Central memory CD4-positive, alpha-beta T cell (primary cell): ENCODE measurements around the gene ODF4.

ENCODE experiments used
- DNase-seq: peaks from one replicate; pipeline ENCODE4 v3.0.0; 2022
- total RNA-seq, 3 experiments: gene quantifications; one replicate each; lab custom pipeline; 2026; lab: John Stamatoyannopoulos, UW

The ODF4 gene, protein sequence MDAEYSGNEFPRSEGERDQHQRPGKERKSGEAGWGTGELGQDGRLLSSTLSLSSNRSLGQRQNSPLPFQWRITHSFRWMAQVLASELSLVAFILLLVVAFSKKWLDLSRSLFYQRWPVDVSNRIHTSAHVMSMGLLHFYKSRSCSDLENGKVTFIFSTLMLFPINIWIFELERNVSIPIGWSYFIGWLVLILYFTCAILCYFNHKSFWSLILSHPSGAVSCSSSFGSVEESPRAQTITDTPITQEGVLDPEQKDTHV
- total RNA-seq, result 0 reads per million in 3 experiments

DNA sequence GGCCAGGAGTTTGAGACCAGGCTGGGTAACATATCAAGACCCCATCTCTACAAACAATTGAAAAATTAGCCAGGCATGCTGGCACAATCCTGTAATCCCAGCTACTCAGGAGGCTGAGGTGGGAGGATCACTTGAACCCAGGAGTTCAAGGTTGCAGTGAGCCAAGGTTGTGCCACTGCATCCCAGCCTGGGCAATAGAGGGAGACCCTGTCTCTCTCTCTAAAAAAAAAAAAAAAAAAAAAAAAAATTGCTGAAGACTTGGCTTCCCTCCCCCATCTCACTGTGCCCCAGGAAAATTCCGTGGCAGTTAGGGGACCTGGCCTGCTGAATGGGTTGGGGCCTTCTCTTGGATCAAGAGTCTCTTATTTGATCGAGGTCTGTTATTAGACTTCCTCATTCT, at the start of gene ODF4:
Gene ODF4 (plus strand): TSS at position 301 of the 400 bp plus-strand sequence. CDS start 212 bp downstream, outside the sequence.
- no peak for DNase-seq

DNA sequence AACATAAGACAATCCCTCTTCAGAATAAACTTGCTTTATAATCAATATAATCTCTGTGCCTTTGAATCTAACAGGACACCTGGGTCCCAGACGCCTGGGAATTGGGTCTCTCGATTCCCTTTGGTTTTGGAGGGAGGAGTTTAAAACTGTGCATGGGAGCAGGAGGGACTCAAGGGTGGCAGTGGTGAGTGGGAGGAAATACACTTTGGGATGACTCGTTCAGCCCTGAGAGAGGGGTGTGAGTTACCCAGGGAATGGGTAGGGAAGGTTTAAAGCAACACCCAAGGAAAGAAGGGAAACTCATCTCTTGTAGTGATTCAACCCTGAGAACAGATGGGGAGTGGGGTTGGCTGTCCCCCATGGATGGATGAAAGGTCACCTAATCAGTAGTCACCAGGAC, 49.6 kb upstream of the ODF4 start:
- DNase-seq, result no peak

DNA sequence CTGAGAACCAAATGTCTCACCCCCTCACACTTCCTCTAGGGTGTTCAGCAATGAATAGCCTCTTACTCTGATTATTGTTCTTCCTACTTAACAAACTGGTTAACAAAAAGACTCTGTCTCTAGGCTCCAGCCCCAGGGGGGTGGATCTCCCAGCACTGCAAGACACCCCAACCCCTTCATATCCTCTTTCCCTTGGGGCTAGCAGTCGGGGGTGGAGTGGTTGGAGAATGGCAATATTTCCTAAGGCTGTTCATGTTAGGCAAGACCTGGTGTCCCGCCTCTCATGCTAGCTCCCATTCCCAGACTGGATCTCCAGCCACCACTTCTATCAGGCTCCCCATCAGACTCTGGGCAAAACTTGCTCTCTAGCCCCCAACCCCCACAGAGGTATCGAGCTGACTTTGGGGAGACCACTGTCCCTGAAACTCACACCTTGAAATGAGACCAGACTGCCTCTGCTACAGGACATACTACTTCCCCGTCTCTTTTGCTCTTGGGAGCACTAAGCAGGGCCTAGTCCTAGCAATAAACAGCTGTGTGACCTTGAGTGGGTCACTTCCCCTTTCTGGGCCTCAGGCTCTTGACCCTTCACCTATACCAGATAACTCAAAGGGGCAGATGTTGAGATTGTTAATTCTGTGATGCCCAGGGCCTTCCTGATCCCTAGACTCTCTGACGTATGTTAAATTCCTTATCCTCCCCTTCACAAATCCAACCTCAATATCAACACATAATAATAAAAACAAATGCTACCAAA, 46.8 kb upstream of the ODF4 start:
- no peak for DNase-seq

DNA sequence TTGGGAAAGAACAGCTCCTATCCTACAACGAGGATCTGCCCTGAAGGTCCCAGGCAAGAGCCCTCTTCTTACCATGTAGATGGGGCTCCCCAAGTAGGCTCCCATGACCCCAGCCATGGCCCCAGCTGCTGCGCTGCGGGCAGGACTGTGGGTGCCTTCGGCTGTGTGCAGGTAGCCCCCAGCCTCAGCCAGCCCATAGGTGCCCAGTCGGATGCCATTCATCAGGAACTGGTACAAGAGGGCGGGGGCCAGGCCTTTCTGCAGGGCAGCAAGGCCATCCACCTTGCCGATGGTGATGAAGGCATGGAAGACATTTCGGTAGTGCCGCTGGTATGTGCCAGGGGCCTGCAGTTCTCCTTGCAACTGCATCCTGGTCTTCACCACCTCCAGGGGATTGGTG, 45.3 kb upstream of the ODF4 start:
- DNase-seq, result no peak

DNA sequence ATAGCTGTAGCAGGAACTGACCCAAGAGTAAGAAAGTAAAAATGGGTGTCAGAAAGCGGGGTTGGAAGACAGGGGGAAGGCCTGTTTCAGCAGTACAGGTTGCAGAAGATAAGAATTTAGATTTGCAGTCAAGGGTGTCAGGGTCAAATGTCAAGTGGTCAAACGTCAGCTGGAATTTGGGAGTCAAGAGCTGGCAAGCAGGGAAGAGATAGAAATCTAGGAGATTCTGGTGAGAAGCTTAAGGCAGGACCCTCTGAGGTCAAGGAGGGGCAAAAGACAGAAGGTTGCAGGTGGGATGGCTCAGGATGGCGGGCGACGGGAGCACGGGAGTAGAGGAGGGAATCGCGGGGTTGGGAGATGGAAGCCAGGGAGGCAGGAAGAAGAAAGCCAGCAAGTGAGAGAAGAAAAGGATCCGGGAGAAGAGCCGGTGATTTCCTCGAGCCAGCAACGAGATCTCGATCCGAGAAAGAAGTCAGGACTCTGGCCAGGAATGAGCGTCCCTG, 44.8 kb upstream of the ODF4 start:
- DNase-seq, result no peak

DNA sequence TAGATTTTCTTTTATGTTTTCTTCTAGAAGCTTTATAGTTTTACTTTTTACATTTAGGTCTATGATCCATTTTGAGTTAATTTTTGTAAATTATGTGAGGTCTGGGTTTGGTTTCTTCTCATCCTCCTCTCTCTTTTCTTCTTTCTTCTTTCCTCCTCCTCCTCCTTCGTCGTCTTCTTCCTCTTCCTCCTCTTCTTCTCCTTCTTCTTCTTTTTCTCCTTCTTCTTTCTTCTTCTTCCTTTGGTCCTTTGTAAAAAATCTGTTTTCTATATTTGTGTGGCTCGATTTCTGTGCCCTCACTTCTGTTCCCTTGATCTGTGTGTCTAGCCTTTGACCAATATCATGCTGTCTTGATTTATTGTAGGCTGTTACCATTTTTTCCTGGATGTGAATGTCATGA, 39.4 kb upstream of the ODF4 start:
- DNase-seq, result no peak

DNA sequence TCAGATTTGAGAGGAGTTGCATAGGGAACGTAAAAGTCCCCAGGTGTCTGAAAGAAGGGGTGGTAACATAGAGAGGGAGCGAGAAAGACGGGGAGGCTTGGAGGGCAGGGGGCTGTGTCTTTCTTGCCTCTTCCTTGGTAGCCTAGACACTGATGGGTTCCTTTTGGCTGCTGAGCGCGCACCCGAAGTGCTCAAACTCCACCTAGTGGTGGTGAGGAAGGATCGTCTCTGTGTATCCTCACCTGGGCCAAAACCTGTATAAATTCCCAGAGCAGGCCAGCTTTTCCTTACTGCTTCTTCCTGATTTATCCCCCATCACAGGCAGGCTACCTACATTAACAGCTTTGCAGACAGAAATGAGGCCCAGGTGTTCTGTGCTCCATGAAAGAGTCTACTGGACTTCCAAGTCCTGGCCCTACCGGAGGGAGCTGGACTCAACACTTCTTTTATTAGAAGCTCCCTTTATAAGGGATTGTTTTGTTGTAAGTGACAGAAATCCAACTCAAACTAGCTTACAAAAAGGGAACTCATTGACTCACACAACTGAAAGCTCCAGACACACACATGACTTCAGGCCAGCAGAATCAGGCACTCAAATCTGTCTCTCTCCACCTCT, 38.9 kb upstream of the ODF4 start:
- DNase-seq, result peak; percentile 68

DNA sequence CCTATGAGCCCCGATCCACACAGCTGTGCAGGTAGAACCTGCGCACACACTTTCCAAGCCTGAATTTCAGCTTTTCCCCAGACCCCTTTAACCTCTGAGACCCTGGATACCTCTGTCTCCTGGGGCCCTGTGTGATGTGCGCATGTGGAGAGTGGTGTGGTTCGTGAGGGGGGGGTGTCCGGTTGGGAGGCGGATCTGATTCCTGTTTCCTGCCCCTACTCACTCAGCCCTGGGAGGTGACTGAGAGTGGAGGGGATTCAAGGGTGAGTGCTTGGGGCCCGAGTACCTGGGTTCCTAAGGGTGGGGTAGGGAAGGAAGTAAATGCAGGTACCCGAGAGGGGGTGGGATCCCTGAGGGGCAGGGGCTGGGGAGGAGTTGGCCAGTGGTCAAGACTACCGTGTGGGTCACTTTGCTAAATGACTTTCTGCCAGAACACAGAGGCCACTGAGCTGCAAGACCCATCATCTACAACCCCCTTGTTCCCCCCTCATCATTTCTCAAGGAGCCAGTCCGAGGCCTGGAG, 29.0 kb upstream of the ODF4 start:
- DNase-seq, result no peak

DNA sequence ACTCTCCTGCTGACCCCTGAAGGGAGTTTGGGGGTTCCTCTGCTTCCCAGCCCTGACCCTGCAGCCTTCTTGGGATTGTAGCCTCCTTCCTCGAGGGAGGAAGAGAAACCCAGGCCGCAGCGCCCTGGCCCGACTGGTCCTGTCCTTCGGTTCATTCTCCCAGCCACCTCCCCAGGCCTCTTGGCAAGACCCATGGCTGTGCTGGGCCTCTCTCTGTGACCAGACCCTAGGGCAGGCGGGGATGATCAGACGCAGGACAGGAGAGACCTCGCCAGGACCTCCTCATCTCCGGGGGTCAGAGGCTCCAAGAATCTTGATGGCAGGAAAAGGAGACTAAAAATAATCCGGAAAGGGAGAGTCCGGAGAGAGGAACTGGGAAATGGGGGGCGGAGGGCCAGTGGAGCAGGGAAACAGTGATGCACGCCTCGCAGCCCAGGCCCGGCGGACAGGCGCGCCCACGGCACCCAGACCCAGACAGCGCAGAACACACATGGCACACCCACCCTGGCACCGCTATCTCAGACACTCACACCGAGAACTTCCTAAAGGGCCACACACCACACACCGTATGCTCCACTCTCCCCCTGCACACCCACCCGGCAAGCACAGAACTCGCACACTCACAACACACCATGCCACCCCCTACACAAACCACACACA, 28.4 kb upstream of the ODF4 start:
- no peak for DNase-seq

DNA sequence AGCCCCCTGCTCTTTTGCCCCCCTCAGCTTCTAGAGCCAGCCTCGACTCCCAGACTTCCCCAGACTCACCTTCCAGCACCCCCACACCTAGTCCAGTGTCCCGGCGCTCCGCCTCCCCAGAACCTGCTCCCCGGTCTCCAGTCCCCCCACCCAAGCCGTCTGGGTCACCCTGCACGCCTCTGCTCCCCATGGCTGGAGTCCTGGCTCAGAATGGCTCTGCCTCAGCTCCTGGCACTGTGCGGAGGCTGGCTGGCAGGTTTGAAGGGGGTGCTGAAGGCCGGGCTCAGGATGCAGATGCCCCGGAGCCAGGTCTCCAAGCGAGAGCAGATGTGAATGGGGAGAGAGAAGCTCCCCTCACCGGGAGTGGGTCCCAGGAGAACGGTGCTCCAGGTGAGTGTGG, 27.4 kb upstream of the ODF4 start:
- DNase-seq, result no peak

DNA sequence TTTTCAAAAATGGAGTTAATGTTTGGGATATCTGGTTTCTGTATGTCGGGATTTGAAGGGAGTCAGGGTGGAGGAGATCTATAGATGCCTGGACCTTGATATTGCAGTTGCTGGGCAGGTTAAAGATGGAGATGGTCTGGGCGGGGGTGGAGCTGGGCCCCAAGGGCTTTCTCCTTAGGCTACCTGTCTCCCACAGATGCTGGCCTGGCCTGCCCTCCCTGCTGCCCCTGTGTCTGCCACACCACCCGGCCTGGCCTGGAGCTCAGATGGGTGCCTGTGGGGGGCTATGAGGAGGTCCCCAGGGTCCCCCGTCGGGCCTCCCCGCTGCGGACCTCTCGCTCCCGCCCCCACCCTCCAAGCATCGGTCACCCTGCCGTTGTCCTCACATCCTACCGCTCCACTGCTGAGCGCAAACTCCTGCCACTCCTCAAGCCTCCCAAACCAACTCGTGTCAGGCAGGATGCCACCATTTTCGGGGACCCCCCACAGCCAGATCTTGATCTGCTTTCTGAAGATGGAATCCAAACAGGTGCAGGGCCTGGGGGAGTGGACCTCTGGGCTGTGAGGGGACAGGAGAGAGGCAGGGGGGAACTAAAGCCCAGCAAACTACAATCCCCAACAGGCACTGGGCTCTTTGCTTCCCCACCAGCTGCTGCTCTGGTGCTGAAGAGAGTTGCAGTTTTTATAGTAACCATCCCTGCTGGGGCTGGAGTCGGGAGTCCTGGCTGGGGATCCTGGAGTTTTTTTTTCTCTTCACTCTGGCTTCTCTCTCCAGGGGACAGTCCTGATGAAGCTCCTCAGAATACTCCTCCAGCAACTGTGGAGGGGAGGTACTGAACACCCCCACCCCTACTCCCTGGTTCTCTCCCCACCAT, 26.7 kb upstream of the ODF4 start:
- DNase-seq, result no peak

DNA sequence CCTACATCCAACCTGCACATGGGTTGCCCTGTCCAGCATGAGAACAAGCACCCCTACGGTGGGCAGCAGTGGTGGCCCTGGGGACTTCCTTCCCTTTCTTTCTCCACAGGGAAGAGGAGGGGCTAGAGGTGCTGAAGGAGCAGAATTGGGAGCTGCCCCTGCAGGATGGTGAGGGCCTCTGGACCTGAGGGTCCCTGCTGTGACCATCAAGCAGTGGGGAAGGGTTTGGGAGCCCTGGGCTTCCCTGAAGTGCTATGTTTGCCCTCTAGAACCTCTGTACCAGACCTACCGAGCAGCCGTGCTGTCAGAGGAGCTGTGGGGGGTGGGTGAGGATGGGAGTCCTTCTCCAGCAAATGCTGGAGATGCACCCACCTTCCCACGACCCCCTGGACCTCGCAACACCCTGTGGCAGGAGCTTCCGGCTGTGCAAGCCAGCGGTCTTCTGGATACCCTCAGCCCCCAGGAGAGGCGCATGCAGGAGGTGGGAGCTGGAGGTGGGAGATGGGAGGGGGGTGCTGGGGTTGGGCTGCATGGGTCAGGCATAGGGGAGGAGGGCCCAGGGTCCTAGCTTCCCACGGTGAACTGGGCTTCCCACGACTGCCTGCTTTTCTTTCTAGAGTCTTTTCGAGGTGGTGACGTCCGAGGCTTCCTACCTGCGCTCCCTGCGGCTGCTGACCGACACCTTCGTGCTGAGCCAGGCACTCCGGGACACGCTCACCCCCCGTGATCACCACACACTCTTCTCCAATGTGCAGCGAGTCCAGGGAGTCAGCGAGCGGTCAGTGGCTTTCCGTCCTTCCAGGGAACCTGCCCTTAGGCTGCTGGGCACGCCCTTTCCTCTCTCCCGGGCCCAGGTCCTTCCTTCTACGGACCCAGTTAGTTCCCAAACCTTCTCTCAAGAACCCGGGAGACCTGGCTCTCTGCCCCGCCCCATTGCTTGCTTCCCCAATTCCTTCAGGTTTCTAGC, 24.6 kb upstream of the ODF4 start:
- DNase-seq, result no peak

DNA sequence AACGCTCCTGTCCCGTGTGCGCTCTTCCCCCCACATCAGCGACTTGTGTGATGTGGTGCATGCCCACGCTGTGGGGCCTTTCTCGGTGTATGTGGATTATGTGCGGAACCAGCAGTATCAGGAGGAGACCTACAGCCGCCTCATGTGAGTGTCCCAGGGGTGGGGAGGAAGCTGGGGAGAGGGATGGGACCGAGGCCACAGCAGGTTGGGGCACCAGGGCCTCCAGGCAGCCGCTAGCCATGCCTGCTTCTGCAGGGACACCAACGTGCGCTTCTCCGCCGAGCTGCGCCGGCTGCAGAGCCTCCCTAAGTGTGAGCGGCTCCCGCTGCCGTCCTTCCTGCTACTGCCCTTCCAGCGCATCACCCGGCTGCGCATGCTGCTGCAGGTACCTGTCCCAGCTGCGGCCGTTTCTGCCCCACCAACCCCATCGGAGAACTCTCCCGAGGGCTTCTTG, 23.8 kb upstream of the ODF4 start:
- DNase-seq, result no peak

DNA sequence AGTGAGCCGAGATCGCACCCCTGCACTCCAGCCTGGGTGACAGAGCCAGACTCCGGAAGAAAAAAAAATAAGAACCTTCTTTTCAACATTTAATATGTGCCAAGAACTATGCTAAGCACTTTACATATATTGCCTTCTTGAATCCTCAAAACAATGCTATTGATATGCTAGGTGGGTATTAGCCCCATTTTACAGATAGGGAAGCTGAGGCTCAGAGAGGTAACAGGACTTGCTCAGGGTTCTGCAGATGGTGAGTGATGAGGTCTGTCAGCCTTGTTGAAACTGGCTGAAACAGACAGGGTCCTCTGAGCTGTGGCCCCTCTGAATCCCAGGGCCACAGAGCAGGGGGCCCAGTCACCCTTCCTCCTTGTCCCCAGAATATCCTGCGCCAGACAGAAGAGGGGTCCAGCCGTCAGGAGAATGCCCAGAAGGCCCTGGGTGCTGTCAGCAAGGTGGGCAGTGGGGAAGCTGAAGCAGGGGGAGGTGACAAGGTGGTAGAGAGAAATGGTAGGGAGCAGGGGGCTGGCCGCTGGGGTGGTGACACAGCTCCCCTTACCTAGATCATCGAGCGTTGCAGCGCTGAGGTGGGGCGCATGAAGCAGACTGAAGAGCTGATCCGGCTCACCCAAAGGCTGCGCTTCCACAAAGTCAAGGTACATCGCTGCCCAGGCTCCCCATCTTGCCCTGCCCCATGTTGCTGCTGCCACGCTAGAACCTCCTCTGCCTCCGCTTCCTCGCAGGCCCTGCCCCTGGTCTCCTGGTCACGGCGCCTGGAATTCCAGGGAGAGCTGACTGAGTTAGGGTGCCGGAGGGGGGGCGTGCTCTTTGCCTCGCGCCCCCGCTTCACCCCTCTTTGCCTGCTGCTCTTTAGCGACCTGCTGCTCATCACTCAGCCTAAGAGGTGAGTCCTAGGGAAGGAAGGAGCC, 21.4 kb upstream of the ODF4 start:
- DNase-seq, result no peak

DNA sequence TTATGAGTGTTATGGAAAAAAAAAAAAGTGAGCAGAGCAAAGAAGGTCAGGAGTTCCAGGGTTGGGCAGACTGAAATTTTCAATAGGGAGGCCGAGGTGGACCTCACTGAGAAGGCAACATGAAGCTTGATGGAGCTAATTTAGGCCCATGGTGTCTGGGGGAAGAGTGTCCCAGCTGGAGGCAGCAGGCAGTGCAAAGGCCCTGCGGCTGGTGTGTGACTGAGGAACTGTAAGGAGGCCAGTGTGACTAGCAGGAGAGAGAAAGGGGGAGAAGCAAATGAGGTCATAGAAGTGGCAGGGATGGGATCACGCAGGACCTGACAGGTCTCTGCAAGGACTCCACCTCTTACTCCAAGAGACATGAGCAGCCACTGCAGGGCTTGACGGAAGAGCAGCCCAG, 19.4 kb upstream of the ODF4 start:
- no peak for DNase-seq

DNA sequence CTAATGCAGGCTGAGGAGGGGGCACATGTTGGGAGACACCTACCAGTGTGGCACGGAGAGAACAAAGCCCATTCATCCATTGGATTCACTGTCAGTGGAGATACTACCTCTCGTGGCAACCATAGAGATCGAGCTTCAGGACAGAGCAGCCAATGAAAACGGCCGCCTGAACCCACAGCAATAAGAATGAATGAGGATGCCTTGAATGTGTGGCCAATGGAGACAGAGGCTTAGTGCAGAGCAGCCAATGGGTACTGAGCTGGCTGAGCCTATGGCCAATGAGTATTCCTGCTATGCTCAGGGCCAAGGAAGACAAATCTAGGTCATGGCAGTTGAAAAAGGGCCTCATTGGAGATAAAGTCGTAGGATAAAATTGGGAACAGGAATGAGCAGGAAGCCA, 18.6 kb upstream of the ODF4 start:
- DNase-seq, result no peak

DNA sequence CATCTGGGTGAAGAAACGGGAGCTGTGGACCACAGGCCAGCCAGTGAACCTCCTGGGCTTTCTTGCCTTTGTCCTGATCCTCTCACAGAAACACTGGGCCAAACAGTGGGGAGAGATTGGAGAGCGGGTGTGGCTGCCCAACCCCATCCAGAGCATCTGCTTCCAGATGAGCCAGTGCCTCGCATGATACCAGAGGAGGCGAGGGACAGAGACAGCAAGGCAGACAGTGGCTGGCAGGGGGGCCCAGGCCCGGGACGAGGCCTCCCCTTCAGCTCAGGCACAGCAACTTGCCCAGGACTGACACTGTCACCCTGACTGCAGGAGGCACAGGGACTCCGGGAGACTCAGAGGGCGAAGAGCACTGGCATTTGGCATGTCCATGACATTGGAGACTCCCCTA, 17.6 kb upstream of the ODF4 start:
- no peak for DNase-seq

DNA sequence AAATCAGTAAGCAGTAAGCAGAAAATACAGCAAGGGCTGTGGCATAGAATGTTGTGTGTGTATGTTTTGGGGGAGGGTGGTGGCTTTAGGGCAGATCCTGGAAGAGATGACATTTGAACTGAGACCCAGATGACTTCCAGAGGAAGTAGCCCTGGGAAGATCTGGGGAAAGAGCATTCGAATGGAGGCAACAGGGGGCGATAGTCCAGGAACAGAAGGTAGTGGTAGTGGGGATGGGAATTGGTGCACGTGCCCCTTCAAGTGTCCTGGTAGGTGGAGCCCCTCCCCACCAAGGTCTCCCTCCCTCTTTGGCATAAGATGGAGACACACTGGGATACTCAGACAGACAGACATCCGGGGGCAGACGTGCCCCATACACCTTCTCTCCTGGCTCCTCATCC, 15.5 kb upstream of the ODF4 start:
- DNase-seq, result no peak

DNA sequence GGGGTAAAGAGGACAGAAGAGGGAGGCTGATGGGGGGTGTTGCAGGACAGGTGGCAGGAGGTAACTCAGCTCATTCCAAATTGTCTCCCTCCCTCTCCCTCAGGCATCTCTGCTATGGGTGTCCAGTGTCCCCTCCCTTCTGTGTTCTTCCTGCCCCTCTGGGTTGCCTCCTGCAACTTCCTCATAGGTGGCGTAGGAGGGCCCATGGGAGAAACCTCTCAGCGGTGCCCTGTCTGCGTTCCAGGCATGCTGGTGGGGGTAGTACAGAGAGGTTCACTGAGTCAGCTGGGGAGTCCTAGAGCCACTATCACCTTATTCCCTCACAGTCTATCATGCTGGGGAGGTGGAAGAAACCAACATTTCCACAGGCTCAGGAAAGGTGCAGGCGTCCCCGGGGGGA, 14.7 kb upstream of the ODF4 start:
- DNase-seq, result no peak
